Measurements from ENCODE around the gene CENPP. TPM values are rescaled to one million over a fixed set of nuclear protein-coding genes. Genes with fewer than 3 reads are reported as not detected.

The CENPP gene
- total RNA-seq, 2 donors from 2014 or later, result 3.1 to 11.0 TPM

DNA sequence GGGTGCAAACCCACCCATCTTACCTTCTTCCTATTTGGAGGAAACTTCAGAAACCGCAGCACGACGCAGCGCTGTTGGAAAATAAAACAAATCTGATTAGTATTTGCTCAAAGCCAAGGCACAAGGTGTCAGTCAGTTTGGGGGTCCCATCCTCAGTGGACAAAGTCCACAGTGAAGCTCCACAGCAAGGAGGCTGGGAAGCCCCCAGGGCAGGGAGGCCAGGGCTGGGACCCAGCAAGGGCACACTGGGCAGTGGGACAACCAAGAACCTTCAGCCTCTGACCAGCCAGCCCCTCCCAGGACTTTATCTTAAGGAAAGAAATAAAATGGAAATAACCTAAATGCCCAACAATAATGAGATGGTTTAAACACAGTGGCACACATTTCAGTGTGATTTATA lies 332.9 kb downstream of the CENPP start:
- no peaks in the 10 kb centered on the region for H3K4me1 ChIP-seq
- H3K9me3 ChIP-seq, result no peaks in the 10 kb centered on the region
- H3K9ac ChIP-seq (ENCODE audit: low read depth in 2 of 2, low read length in 2 of 2), result no peak overlapping the region
- no peak overlapping the region for H3K4me3 ChIP-seq
- H3K27ac ChIP-seq, result no peak overlapping the region
- no peaks in the 10 kb centered on the region for H3K36me3 ChIP-seq
- DNase-seq, result no peak
- TF ChIP-seq, protein P1, sequence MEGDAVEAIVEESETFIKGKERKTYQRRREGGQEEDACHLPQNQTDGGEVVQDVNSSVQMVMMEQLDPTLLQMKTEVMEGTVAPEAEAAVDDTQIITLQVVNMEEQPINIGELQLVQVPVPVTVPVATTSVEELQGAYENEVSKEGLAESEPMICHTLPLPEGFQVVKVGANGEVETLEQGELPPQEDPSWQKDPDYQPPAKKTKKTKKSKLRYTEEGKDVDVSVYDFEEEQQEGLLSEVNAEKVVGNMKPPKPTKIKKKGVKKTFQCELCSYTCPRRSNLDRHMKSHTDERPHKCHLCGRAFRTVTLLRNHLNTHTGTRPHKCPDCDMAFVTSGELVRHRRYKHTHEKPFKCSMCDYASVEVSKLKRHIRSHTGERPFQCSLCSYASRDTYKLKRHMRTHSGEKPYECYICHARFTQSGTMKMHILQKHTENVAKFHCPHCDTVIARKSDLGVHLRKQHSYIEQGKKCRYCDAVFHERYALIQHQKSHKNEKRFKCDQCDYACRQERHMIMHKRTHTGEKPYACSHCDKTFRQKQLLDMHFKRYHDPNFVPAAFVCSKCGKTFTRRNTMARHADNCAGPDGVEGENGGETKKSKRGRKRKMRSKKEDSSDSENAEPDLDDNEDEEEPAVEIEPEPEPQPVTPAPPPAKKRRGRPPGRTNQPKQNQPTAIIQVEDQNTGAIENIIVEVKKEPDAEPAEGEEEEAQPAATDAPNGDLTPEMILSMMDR (IDR thresholded peaks at IDR 0.05), result no peak
- no peaks in the 10 kb centered on the region for H3K27me3 ChIP-seq
- intact Hi-C loops (cut with DNase I), result no loop called here

DNA sequence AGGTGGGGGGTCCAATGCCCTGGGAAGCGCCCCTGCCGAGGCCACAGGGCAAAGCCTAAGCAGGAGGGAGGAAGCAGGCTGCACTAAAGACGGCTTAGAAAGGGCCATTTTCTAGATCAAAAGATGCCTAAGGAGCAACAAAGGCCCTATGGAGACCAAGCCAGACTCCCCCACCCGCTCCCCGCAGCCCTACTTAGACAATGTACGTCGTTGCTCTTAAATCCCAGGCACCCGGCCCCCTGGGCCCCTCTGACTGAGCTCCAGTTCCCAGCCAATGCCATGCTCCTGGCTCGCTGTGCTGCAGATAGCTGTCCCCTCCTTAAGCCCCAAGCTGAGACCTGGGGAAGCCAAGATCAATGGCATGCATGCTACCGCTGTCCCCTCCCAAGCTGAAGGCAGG lies 333.8 kb downstream of the CENPP start:
- Histone ChIP-seq H3K9me3 (no peaks in the 10 kb centered on the region), H3K36me3 (no peaks in the 10 kb centered on the region), H3K9ac (ENCODE audit: low read depth in 2 of 2, low read length in 2 of 2) (no peak overlapping the region), H3K27ac (no peak overlapping the region), H3K4me1 (no peaks in the 10 kb centered on the region), H3K27me3 (no peaks in the 10 kb centered on the region), H3K4me3 (no peak overlapping the region)
- intact Hi-C loops (cut with DNase I), result no loop called here
- DNase-seq, result no peak
- TF ChIP-seq, protein P1 (IDR thresholded peaks at IDR 0.05), result no peak

GRCh38 chr9:92660266-92660665 lies 334.5 kb downstream of the CENPP start:
- no peak overlapping the region for H3K27ac ChIP-seq
- no peaks in the 10 kb centered on the region for H3K9me3 ChIP-seq
- no peak for DNase-seq
- intact Hi-C loops (cut with DNase I), result no loop called here
- no peaks in the 10 kb centered on the region for H3K36me3 ChIP-seq
- no peaks in the 10 kb centered on the region for H3K4me1 ChIP-seq
- no peak overlapping the region for H3K4me3 ChIP-seq
- no peaks in the 10 kb centered on the region for H3K27me3 ChIP-seq
- H3K9ac ChIP-seq (ENCODE audit: low read depth in 2 of 2, low read length in 2 of 2), result no peak overlapping the region
- TF ChIP-seq, protein P1 (IDR thresholded peaks at IDR 0.05), result no peak

GRCh38 chr9:92661127-92661526 lies 335.4 kb downstream of the CENPP start:
- H3K27ac ChIP-seq, result no peak overlapping the region
- no peaks in the 10 kb centered on the region for H3K27me3 ChIP-seq
- no peaks in the 10 kb centered on the region for H3K4me1 ChIP-seq
- TF ChIP-seq, protein P1 (IDR thresholded peaks at IDR 0.05), result no peak
- no peaks in the 10 kb centered on the region for H3K36me3 ChIP-seq
- no peak overlapping the region for H3K4me3 ChIP-seq
- intact Hi-C loops (cut with DNase I), result no loop called here
- no peaks in the 10 kb centered on the region for H3K9me3 ChIP-seq
- no peak for DNase-seq
- H3K9ac ChIP-seq (ENCODE audit: low read depth in 2 of 2, low read length in 2 of 2), result no peak overlapping the region

DNA sequence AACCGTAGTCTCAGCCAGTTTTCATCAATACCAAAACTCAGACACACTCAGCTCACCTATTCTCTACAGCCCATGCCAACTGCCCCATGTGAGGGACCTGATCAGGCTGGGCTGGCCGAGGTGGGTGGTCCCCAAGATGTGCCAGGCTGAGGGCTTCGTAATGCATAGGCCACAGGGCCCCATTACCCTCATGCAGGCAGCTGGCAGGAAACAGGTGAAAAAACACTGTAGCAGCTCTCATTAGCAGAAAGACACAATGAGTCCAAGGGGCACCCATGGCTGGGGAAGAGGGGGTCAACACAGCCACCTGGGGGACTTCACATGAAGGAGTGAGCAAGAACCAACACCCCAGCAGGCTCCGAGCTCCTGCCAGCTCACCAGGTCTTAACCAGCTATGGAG lies 336.0 kb downstream of the CENPP start:
- no peak for DNase-seq
- intact Hi-C loops (cut with DNase I), result no loop called here
- H3K36me3 ChIP-seq, result no peaks in the 10 kb centered on the region
- H3K9me3 ChIP-seq, result no peaks in the 10 kb centered on the region
- H3K27ac ChIP-seq, result no peak overlapping the region
- TF ChIP-seq, protein P1 (IDR thresholded peaks at IDR 0.05), result no peak
- H3K4me3 ChIP-seq, result no peak overlapping the region
- no peaks in the 10 kb centered on the region for H3K27me3 ChIP-seq
- H3K4me1 ChIP-seq, result no peaks in the 10 kb centered on the region
- H3K9ac ChIP-seq (ENCODE audit: low read depth in 2 of 2, low read length in 2 of 2), result no peak overlapping the region

DNA sequence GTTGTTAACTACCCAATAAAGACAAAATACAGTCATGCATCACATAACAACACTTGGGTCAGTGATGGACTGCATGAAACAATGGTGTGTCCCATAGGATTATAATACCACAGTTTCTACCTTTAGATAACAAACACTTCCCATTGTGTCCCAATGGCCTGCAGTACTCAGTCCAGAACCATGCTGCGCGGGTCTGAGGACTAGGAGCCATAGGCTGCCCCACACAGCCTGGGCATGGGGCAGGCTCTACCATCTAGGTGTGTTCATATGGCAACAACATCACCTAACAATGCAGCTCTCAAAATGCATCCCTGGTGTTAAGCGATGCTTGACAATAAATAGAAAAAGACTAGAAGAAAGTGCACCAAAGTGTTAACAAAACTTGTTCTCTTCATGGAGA lies 337.4 kb downstream of the CENPP start:
- TF ChIP-seq, protein P1 (IDR thresholded peaks at IDR 0.05), result no peak
- Histone ChIP-seq H3K27ac (no peak overlapping the region), H3K9ac (ENCODE audit: low read depth in 2 of 2, low read length in 2 of 2) (no peak overlapping the region), H3K9me3 (no peaks in the 10 kb centered on the region), H3K27me3 (no peaks in the 10 kb centered on the region), H3K36me3 (no peaks in the 10 kb centered on the region), H3K4me3 (no peak overlapping the region), H3K4me1 (no peaks in the 10 kb centered on the region)
- intact Hi-C loops (cut with DNase I), result no loop called here
- no peak for DNase-seq
